NK-92 treated with Interleukin-12 subunit alpha and Interleukin-12 subunit beta, amount 100 ng/mL, for 24 hours (cell line): Measurements from ENCODE around the gene GRID1.
"Not testable (repeated sequence)": the region's sequence is repeated elsewhere in the genome, so short reads cannot be mapped to it uniquely, and the experiment has no call there.

Source experiments
- DNase-seq: peaks from one replicate; lab custom pipeline; 2025; lab: John Stamatoyannopoulos, UW

The GRID1 gene

GRCh38 chr10:85993840-85994507 lies 372.6 kb downstream of the GRID1 start:
- DNase-seq, result no peak

DNA sequence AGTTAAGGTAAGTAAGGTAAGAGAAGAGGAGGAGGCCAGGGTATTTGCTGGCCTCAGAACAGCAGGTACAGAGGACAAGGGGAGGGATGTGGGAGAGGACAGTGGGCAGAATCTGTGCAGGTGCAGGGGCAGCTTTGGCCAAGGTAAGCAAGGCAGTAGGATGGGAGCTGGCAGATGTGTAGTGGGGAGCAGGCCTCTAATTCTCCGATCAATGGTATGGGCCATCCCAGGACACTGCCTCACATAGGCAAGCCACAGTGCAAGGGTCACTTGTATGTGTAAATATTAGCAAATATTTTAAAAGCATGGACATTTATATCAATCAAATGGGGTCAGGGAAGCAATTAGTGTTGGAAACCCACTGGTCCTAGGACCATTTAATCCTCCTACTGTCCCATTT lies 373.5 kb downstream of the GRID1 start:
- DNase-seq, result no peak

DNA sequence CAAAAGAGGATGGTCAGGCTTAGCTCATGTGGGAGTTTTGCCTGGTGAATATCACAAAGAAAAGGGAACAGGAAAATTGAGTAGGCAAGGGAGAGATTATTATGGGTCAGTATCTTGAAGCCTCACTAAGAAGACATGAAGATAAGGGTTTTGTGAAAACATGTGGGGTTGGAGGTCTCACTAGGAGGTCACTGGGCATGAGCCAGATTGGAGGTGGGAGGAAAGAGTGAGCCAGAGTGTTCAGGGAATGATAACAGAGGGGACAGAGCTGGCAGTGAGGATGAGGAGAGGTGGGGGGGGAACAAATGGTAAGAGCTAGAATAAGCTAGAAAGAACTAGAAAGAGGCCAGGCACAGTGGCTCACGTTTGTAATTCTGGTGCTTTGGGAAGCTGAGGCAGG lies 374.3 kb downstream of the GRID1 start:
- no peak for DNase-seq

GRCh38 chr10:85986777-85987176 lies 379.8 kb downstream of the GRID1 start:
- DNase-seq, result no peak

DNA sequence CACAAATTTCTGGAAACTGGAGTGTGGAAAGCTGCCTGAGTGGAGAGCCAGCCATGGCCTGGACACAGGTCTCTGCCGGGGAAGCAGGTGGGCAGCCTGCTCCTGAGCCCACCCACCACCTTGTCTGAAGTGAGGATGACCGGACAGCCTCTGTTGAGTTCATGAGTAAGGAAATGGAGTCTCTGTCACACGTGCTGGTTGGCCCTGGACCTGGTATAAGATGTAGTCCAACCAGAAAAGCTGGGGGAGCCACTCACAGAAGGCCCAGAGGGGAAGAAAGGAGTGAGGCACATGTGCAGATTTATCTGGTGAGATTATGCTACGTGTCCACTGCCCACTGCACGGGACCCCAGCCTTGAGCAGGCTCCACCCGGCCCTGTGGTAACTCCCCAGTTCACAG lies 383.5 kb downstream of the GRID1 start:
- no peak for DNase-seq

GRCh38 chr10:85979598-85979997 lies 387.0 kb downstream of the GRID1 start:
- DNase-seq, result no peak

GRCh38 chr10:85978566-85979358 lies 387.8 kb downstream of the GRID1 start:
- DNase-seq, result no peak

GRCh38 chr10:85977642-85978041 lies 389.0 kb downstream of the GRID1 start:
- DNase-seq, result no peak

DNA sequence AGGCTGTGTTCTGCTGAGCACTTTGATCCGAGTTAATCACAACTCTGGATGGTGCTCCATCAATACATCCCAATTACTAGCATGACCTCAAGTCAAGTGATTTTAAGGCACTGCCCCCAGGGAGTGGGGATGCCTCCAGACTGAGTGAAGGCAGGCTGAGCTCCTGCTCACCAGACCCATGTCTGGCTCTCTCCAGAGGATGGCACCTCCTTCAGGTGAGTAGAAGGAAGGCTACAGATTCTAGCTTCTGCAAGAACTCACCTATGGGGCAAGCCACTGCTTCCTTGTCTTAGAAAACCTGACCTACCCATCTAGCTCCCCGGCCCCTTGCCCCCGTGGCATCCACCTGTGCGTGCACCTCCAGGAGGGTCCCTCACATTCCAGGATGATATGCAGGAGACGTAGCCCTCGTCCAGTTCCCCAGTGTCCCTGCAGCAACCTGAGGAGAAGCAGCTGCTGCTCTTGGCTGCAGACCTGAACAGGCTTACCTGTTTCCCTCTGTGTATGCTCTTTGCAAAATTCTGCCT lies 390.3 kb downstream of the GRID1 start:
- DNase-seq, result no peak

GRCh38 chr10:85971494-85971893 lies 395.1 kb downstream of the GRID1 start:
- no peak for DNase-seq

DNA sequence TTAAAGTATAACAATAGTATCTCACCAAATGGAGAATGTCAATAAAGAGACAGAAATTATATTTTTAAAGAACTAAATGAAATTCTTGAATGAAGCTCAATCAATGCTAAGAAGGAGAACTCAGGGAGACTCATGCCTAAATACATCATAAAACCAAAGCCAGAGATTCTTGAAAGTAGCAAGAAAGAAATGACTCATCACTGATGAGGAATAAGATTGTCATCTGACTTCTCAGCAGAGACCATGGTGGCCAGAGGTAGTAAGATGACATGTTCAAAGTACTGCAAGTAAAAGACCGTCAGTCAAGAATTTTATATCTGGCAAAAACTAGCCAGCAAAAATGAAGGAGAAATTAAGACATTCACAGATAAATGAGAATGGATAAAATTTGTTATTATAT lies 399.0 kb downstream of the GRID1 start:
- DNase-seq, result no peak

DNA sequence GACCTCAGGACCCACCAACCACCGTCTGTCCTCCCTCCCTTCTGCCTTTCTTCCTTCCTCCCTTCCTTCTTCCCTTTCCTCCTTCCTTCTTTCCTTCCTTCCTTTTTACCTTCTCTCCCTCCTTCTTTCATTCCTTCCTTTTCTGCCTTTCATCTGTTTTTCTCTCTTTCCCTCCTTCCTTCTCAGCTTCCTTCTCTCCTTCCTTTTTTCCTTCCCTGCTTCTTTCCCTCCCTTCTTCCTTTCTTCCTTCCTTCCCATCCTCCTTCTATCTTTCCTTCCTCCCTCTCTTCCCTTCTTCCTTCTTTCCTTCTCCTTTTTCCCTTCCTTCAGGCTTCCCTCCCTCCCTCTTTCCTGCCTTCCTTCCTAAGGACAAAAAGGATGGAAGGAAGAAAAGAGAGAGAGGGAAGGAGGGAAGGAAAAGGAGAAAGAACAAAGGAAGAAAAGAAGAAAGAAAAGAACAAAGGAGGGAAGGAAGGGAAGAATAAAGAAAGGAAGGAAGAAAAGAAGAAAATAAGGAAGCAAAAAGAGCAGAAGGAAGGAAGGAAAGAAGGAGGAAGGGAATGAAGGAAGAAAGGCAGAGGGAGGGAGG lies 405.0 kb downstream of the GRID1 start:
- no peak for DNase-seq

- no peak for DNase-seq
These were observed 405.5 kb downstream of the GRID1 start for GRCh38 chr10:85961073-85961472.

- no peak for DNase-seq
These were observed 407.4 kb downstream of the GRID1 start for GRCh38 chr10:85959239-85959638.

- no peak for DNase-seq
These were observed 415.7 kb downstream of the GRID1 start for GRCh38 chr10:85950921-85951320.

- DNase-seq, result no peak
These were observed 419.8 kb downstream of the GRID1 start for GRCh38 chr10:85946713-85947326.

DNA sequence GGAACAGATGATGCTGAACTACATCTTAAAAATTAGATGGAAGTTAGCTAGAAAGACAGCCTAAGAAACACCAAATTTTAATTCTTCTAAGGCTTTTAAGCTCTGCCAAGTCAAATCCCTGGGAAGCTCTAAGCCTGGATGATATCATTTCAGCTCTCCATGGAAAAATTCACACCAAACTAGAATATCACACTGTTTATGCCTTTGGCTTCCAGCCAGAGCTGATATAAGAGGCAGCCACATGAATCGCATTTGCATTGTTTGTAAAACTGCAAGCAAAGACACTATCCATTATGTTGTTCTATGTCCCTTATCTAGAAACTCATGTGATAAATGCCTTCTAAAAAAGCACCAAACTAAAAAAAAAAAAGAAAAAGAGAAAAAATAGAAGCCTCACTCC lies 430.4 kb downstream of the GRID1 start:
- DNase-seq, result no peak

DNA sequence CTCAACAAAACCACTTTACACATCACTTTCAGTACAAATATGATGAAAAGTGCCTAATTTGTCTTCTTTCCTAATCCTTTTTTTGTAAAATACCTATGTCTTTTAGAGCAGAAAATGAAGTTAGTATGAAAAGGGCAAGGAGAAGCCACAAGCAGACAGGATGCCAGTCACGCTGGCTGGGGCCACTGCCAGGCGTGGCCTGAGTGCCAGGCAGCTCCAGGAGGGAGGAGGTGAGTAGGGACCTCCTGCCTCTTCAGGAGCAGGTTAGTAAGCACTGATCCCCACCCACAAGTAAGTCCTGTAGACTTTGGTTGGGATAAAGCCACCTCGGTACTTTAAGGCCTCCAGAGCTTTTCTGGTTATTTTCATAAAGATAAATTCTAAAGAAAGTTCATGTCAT lies 432.0 kb downstream of the GRID1 start:
- no peak for DNase-seq

GRCh38 chr10:85929993-85930392 lies 436.6 kb downstream of the GRID1 start:
- DNase-seq, result not testable (repeated sequence)

- DNase-seq, result no peak
These were observed 438.5 kb downstream of the GRID1 start for GRCh38 chr10:85927952-85928665.

- peak; percentile 8 for DNase-seq
These were observed 439.6 kb downstream of the GRID1 start for GRCh38 chr10:85926986-85927385.

- no peak for DNase-seq
These were observed 440.5 kb downstream of the GRID1 start for GRCh38 chr10:85926136-85926535.
